ENCODE data around the gene ST3GAL2.
A peak's percentile ranks its signal among the peaks of the same experiment; 100 is the strongest.

ST3GAL2 gene

GRCh38 chr16:70438969-70439862, at the start of gene ST3GAL2:
ST3GAL2 (minus strand) TSS chr16:70439100; CDS start chr16:70398530, 40,570 bp downstream.
- DNase-seq = peak; percentile 30 to 89

- DNase-seq = no peak
These were observed 46.0 kb upstream of the ST3GAL2 start for GRCh38 chr16:70484867-70485266.

- DNase-seq = no peak
These were observed 44.5 kb upstream of the ST3GAL2 start for GRCh38 chr16:70483426-70483825.

GRCh38 chr16:70482624-70483023, 43.7 kb upstream of the ST3GAL2 start:
- no peak for DNase-seq

GRCh38 chr16:70481929-70482536, 43.1 kb upstream of the ST3GAL2 start:
- no peak for DNase-seq

- no peak for DNase-seq
These were observed 41.5 kb upstream of the ST3GAL2 start for GRCh38 chr16:70480127-70481105.

- no peak for DNase-seq
These were observed 40.0 kb upstream of the ST3GAL2 start for GRCh38 chr16:70478912-70479341.

- DNase-seq = no peak
These were observed 39.3 kb upstream of the ST3GAL2 start for GRCh38 chr16:70478169-70478568.

- DNase-seq = peak in 1 of 2 experiments; percentile 74
These were observed 37.5 kb upstream of the ST3GAL2 start for GRCh38 chr16:70476272-70477020.

GRCh38 chr16:70475054-70475871, 36.4 kb upstream of the ST3GAL2 start:
- DNase-seq = no peak

- DNase-seq = no peak
These were observed 35.6 kb upstream of the ST3GAL2 start for GRCh38 chr16:70474320-70475053.

- DNase-seq = no peak
These were observed 34.8 kb upstream of the ST3GAL2 start for GRCh38 chr16:70473446-70474319.

GRCh38 chr16:70472786-70473433, 34.0 kb upstream of the ST3GAL2 start:
- DNase-seq = no peak

GRCh38 chr16:70470927-70471341, 32.0 kb upstream of the ST3GAL2 start:
- no peak for DNase-seq

GRCh38 chr16:70470141-70470926, 31.4 kb upstream of the ST3GAL2 start:
- no peak for DNase-seq

- DNase-seq = no peak
These were observed 30.1 kb upstream of the ST3GAL2 start for GRCh38 chr16:70468776-70469525.

GRCh38 chr16:70467608-70468007, 28.7 kb upstream of the ST3GAL2 start:
- DNase-seq = no peak
